ENCODE results near the gene TTC27.

DNA sequence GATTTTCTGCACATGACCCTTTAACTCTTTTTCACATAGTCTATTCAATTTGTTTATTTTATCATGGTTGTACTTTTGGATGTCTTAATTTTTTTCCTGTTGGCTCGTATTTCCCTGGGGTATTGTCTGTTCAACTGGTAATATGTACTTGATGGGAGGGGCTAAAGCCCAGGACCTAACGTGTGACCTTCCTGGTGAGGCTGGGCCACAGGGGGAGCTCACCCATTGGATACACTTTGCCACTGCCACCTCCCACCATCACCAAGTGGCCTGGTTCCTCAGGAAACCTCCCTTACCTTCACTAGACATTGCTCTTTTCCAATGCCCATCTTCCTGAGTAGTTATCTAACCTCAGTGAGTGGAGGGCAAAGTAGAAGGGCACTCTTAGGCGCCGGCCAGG, 175.0 kb downstream of the TTC27 start:
- TF ChIP-seq, protein P1, sequence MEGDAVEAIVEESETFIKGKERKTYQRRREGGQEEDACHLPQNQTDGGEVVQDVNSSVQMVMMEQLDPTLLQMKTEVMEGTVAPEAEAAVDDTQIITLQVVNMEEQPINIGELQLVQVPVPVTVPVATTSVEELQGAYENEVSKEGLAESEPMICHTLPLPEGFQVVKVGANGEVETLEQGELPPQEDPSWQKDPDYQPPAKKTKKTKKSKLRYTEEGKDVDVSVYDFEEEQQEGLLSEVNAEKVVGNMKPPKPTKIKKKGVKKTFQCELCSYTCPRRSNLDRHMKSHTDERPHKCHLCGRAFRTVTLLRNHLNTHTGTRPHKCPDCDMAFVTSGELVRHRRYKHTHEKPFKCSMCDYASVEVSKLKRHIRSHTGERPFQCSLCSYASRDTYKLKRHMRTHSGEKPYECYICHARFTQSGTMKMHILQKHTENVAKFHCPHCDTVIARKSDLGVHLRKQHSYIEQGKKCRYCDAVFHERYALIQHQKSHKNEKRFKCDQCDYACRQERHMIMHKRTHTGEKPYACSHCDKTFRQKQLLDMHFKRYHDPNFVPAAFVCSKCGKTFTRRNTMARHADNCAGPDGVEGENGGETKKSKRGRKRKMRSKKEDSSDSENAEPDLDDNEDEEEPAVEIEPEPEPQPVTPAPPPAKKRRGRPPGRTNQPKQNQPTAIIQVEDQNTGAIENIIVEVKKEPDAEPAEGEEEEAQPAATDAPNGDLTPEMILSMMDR (IDR thresholded peaks at IDR 0.05) = no peak
- no peak for TF ChIP-seq POLR2A (IDR thresholded peaks at IDR 0.05)

Data from lower leg skin (tissue), 3 donors.